H1 (cell line): ENCODE data around the gene NR2F1-AS1. TPM values are rescaled to one million over a fixed set of nuclear protein-coding genes. Genes with fewer than 3 reads are reported as not detected.

Experiments used
- ATF2 ChIP-seq: IDR thresholded peaks from 2 replicates; pipeline ENCODE4 v1.6.1; 2012; ENCODE audit warnings: low read length, inconsistent platforms
- BACH1 ChIP-seq: IDR thresholded peaks from 2 replicates; pipeline ENCODE4 v1.6.1; 2012; ENCODE audit warnings: low read length, improper control_type of control experiment
- CBX8 ChIP-seq: fragments of 300-800, 300-1000 bp; sonication (generic); IDR thresholded peaks from 2 replicates; pipeline ENCODE4 v1.7.1; 2016; ENCODE audit warnings: low read depth, low read length, borderline replicate concordance
- CHD1 ChIP-seq: IDR thresholded peaks from 2 replicates; pipeline ENCODE4 v1.6.1; 2012; ENCODE audit warnings: low read depth, low read length, improper control_type of control experiment
- CHD7 ChIP-seq: fragments of 300-600 bp; sonication (generic); IDR thresholded peaks from 2 replicates; pipeline ENCODE4 v1.7.1; 2012; ENCODE audit warnings: low read length, moderate library complexity, mild to moderate bottlenecking, inconsistent platforms; ENCODE audit not compliant: insufficient replicate concordance
- polyA plus RNA-seq, 7 experiments: library from polyadenylated mRNA; depleted of rRNA in 3 of 7; stranded (reverse) in 5 of 7; unstranded in 2 of 7; fragments of >200 nt in 5 of 7; fragments of 200-250 nt in 2 of 7; gene quantifications; 1 replicate in 5 of 7; 2 replicates in 1 of 7; 4 replicates in 1 of 7; pipeline versions ENCODE4 v1.2.1 to v1.2.3, GENCODE V29; 2011 to 2013; ENCODE audit warnings: missing spikeins in 2 of 7, mixed read lengths in 2 of 7
- total RNA-seq: library from RNA; stranded (reverse); fragmentation: NEBNext Ultra II Directional; extraction: Animal tissue kit (Norgen Biotek cat#: 25700); gene quantifications from 2 replicates; pipeline ENCODE4 v1.2.1, GENCODE V29; 2021

Gene NR2F1-AS1
- total and polyA plus RNA-seq, 2 of the 8 experiments (the other 6 are each of a cell fraction or from before 2014, with no cell fraction given): 1.6 to 5.6 TPM

- TF ChIP-seq CHD7: no peak
- no peak for TF ChIP-seq BACH1
- TF ChIP-seq CBX8: no peak
- TF ChIP-seq ATF2: no peak
- no peak for TF ChIP-seq CHD1
- TF ChIP-seq, all 59 proteins: peak for 0
Observed at GRCh38 chr5:93395010-93395409, 186.0 kb downstream of the NR2F1-AS1 start (continued).
